HG02588 (cell line): Measurements from ENCODE around the gene SLC25A47.
"Not testable (repeated sequence)": the region's sequence is repeated elsewhere in the genome, so short reads cannot be mapped to it uniquely, and the experiment has no call there.

ENCODE experiments used
- ATAC-seq: cut with Tn5 transposase; IDR thresholded peaks from one replicate; pipeline ENCODE4 v1.9.1; 2021; ENCODE audit warnings: mild to moderate bottlenecking, moderate library complexity; ENCODE audit not compliant: unreplicated experiment

SLC25A47 gene

DNA sequence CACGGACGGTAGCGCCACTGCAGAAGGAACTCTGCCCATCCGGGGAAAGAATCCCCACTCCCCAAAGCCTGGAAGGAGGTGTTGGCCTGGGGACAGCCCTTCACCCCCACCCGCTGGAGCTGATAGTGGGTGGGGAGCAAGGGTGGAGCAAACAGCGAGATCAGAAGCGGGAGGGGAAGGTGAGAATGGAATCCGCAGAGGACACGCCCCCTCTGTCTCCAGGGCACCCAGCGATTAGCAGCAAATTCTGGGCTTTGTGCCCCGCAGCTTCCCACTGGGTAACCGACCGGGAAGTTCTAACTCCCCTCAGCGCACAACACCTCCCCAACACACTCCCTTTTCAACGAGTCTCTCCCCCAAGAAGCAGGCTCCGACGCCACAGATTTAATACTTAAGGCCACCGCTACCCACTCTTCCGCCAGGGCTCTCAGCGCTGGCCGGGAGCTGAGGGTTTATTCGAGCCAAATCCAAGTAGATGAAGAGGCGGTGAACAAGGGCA, 18.3 kb upstream of the SLC25A47 start:
- ATAC-seq = no peak

DNA sequence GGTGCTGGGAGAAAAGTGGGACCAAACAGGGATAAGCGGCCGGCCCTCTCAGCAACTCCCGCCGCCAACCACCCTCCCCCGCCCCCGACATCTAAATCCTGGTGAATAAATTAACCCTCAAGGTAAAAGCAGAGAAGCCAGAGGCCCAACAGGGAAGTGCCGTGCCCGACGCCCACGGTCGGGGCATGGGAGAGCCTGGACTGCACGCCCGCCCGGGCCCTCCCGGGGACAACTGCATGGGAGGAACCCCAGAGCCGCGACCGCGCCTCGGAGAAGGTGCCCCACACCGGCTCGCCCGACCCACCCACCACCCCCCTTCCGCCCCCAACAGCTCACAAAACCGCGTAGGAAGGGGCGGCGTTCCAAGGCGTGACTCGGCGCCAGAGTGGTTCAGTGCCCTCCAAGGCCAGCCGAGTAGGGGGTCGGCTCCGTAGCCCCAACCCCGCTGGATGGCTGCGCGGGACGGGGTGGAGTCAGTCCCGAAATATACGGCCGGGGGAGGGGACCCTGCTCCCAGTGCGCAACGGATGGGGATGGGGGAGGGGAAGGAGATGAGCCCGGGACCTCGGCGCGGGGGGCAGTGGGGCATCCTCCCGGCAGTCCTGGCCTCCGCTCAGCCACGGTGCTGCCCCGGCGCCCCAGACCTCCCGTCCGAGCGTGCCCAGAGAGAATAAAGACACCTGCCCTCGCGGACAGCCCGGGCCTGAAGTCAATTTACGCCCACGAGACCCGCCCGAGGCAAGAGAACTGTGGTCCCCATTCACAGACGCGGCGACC, 17.6 kb upstream of the SLC25A47 start:
- ATAC-seq = no peak

DNA sequence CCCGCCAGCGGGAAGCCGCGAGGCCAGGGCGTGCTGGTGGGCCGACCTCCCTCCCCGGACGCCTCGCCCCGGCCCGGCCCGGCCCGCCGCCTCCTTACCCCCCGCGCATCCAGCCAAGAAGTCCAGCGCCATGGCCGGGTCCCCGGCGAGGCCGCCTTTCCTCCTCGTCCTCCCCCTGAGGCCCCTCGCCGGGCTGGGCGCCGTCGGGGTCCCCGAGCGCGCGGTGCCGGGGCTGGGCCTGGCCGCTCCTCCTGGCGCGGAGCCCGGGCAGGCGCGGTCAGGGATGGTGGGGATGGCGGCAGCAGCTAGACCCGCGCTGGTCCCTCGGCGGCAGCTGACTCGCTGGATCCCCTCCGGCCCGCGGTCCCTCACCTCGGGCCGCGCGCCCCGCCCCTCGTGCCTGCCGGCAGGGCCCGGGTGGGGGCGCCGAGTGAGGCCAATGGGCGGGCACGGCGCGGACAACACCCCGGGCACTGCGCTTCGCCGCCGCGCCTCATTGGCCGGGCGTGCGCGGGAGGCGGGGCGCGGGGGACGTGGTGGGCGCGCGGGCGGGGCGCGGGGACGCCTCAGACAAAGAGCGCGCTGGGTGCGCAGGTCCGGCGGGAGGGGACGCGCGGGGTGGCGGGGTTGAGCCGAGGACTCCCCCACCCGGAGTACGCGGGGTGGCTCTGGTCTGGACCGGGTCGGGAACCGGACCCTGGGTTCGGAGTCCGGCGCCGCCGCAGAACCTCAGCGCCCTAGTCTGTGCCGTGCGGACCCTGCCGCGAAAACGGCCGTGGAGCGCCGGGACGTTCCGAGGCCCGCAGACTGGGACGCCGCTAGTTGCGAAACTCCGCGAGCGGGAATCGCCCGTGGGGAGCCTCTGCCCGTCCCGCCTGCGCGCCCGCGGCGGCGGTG, 16.8 kb upstream of the SLC25A47 start, which contains the start of gene SLC25A29:
Gene SLC25A29 (minus strand): TSS at position 344 of the 897 bp plus-strand sequence. CDS start 212 bp downstream, at position 132.
- peak; percentile 86 for ATAC-seq

DNA sequence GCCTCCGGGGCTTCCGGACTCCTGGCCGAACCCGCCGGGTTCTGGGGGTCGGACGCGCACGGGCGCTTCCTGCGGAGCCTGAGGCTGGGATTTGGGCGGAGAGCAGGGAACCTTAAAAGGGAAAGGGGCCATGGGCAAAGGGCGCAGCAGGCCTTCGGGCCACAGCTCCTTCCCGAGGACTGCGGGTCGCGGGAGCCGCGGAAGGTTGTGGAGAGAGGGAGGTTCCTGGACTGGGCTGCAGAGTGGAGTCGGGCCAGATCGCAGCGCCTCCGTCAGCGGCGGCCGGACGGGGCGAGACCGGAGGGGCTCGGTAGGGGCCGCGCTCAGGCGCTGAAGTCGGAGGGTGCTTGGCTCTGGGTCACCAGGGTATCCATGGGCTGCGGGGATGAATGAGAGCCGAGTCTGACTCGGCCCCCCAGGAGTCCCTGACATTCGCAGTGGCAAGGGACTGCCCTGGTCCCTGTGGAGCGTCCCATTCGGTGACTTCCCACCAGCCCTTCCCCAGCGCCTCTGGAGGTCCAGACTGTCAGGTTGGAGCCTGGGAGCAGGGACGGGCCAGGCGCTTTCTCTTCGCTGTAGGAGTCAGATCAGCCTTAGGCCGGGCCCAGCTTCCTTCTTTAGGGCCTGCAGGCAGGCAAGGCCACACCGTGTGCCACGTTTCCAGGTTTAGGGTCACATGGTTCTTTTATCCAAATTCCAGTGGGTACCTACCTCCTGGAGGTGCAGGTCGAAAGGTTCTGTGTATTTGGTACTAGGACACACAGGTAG, 16.0 kb upstream of the SLC25A47 start:
- ATAC-seq = no peak

DNA sequence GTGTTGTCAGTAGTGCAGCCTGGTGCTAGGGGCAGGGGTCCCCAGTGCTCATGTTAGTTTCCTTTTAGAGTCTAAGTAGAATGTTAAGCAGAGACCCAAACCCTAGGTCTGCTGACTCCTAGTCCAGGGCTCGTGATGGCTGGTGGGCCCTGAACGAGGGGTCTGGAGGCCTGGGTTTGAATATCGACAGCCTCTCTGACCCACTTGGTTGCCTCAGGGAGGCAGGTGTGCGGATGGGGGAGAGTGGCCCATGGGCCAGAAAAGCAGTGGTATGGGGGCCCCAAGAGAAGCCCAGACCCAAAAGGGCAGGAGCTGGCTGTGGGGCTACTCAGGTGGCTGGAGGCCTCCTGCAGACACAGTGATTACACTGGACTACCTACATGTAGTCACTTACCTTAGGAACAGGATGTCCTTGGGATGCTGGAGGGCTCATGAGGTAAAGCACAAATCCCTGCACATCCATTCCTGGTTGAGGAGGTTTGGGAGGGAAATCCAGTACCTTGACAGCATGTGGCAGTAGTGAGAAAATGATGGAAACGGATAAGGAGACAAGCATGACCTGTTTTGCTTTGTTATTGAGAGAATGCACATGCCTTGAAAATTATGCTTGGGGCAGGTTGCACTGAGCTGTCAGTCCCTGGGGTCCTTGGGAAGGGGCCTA, 15.2 kb upstream of the SLC25A47 start:
- ATAC-seq = no peak

DNA sequence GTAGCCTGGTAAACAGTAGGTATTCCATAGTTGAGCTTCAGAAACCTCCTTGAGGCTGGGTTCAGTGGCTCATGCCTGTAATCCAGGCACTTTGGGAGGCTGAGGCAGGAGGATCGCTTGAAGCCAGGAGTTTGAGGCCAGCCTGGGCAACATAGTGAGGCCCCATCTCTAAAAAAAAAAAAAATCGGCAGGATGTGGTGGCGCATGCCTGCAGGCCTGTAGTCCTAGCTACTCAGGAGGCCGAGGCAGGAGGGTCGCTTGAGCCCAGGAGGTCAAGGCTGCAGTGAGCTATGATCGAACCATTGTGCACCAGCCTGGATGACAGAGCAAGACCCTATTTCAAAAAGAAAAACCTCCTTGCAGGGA, 14.7 kb upstream of the SLC25A47 start:
- not testable (repeated sequence) for ATAC-seq

DNA sequence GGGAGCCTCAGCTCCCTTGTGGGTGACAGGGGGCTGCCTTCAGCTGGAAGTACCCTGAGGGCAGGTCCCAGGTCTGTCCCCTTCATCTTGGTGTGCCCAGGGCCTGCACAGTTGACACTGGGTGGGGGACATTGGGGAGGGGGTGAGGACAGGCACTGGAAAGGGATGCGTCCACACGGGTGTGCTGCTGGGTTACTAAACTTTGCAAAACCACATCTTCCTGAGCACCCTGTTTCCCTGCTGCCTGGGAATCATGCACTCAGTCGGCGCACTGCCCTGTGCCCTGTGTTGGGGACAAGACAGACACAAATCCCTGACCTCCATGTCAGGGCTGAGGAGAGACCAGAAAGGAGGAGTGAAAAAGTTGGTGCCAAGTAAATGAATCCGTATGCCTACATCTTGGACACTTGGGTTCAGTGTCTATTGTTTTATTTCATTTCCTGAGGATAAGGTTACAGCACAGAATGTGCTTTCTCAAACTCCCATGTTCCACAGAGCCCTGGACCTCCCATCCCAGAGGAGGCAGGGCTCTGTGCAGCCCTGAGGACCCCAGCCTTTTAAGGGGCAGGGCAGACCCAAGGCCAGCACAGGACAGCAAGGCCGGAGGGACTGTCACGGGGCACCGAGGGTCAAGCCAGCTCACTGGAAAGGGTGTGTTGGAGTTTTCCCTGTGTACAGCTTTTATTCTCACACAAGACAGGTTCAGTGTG, 14.0 kb upstream of the SLC25A47 start:
- no peak for ATAC-seq

DNA sequence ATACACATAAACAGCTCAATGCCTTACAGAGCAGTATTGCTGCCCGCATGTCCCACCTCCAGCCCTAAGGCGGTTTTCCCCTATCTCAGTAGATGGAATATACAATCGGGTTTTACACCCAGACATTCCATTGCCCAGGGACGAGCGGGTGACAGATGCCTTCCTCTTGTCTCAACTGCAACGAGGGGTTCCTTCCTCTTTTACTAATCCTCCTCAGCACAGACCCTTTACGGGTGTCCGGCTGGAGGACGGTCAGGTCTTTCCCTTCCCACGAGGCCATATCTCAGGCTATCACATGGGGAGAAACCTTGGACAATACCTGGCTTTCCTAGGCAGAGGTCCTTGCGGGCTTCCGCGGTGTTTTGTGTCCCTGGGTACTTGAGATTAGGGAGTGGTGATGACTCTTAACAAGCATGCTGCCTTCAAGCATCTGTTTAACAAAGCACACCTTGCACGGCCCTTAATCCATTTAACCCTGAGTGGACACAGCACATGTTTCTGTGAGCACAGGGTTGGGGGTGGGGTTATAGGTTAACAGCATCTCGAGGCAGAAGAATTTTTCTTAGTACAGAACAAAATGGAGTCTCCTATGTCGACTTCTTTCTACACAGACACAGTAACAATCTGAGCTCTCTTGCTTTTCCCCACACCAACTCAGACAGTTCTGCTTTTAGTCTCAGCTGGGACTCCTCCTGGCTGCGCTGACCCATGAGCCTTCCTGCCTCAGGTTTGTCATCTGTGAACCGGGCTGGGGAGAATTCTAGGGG, 10.8 kb upstream of the SLC25A47 start:
- not testable (repeated sequence) for ATAC-seq

DNA sequence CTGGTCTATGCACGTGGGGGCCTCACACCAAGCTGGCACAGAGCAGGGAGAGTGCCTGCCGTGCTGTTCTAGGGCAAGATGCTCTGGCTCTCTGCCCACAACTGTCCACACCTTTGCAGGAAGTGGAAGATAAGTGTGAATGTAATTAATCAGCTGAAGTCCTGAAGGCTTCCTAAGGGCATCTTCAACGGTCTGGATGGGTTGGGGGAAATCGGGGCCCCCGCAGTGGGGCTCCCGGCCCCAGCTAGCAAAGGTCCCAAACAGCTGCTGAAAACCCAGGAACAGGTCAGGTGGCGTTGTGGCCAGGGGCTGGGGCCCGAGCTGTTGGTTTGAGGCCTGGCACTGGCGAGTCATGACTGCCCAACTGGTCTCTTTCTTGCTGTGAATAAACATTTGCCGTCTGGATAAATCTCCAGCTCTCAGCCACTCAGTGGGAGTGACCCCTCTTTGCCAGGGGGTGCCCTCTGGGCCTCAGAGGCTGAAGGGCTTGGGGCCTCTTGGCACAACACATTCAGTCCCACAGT, 10.2 kb upstream of the SLC25A47 start:
- ATAC-seq = no peak

DNA sequence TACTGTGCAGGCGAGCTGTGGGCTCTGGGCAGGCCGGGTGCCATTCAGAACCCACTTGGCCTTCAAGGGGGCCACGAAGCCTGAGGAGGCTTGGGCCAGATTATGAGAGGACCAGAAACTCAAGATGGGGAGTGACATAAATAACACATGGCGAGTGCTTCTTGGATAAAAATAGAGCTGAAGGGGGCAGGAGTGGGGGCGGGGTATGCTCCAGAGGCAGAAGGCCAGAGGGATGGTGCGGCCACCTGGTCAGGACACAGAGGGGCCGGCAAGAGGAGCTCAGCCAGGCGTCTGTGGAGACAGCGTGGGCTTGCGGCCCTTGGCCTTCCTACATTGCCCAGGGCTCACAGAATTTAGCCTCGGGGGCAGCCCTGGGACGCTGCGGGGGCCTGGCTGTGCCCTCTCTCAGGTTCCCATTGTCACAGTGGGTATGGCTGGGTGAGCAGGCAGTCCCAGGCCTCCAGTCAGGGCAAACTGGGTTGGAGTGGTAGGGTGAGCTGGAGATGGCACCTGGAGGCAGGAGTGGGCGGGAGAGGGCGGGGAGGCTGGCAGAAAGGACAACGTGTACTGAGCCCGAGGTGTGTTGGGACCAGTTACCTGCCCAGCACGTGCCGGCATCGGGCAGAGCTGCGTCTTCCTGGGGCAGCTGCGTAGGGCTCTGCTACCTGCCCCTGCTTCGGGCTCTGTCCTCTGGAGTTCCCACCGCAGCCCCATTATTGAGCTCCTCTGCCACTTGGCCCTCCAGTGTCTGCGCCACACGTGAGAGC, 9.5 kb upstream of the SLC25A47 start:
- ATAC-seq = no peak

DNA sequence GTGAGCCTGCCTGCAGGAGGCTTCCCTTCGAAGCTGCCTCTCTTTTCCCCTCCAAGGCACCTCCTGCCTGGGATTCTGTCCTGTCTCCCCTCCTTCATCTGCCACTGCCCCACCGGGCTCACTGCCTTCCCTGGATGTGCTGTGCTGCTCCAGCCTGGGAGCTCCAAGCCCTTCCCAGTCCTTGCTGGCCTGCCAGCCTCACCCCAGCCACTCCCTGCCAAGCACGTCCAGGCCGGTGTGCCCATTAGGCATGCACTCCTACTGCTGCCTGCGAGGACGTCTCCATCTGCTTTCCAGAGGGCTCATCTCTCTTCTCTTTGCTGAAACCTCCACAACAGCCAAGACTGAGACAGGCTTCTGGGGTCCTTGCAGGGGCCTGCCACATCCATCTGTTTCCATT, 8.4 kb upstream of the SLC25A47 start:
- no peak for ATAC-seq

DNA sequence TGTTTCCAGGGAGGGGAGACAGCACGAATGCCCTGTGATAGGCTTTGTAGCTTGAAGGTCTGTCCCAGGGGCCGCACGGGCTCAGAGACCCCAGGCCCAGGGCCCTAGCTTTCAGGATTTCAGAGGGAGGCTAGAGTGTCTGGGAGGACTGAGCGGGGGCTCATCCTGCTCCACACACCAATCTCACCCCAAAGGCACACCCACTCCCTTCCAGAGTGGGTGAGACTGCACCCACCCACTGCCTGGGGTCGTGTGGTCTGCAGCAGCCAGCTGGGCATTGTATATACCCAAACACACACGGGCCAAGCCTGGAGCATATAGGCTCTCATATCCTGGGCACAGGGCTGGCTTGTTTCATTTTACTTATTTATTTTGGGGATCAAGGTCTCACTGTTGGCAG, 5.8 kb upstream of the SLC25A47 start:
- no peak for ATAC-seq

DNA sequence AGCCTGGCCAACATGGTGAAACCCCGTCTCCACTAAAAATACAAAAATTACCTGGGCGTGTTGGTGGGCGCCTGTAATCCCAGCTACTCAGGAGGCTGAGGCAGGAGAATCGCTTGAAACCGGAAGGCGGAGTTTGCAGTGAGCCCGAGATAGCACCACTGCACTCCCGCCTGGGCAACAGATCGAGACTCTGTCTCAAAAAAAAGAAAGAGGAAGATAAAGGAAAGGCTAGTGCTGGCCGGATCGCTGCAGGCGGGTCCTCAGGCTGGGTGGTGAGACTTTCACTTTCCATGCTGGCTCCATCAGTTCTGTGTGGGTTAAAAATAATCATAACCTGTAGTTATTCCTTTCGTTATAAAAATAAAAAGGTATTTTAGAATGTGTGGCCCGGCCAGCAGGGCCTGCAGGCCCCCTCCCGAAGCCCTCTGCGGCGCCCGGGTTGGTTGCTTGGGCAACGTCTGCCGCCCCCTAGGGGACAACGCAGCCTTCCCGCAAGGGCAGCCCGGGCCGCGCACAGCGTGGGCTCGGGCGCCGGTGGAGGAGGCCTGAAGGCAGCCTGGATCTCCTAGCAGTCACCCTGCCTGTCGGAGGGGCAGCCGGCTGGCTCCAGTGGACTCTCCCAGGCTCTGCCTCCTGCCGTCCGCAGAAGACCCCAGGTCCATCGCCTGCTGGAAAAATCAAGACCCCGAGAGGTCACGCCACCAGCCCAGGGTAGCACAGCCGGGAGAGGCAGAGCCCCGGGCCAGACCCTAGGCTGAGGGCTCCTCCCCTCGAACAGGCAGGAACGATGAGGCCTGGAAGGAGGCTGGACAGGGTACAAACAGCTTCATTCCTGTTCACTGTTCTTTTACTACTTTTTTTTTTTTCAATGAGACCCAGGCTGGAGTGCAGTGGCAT, 5.0 kb upstream of the SLC25A47 start:
- peak; percentile 75 for ATAC-seq

DNA sequence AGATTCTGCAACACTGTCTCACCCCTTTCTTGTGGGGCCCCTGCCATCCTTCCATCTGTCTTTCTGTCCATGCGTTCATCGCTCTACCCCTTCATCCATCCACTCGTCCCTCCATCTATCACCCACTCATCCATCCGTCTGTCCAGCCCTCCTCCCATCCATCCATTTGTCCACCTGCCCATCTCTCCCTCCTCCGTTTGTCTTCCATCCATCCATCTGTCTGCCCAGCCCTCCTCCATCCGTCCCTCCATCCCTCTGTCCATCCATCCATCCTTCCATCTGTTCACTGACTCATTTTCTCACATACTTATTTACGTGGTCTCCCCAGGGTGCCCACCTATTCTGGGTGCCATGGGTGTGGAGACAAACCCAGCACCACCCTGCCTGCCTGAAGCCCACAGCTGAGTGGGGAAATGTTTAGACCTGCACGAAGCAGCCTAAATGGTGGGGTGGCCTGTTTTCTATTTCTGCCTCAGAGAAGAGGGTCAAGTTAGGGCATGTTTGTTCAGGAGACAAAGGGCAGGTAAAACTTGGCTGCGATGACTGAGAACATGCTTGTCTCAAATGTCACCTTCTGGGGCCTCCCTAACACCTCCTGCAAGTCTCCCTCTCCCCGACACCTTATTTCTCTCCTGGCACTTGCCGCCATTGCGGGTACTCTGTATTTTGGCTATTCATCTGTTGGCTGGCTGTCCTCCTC, 2.8 kb upstream of the SLC25A47 start:
- ATAC-seq = no peak

DNA sequence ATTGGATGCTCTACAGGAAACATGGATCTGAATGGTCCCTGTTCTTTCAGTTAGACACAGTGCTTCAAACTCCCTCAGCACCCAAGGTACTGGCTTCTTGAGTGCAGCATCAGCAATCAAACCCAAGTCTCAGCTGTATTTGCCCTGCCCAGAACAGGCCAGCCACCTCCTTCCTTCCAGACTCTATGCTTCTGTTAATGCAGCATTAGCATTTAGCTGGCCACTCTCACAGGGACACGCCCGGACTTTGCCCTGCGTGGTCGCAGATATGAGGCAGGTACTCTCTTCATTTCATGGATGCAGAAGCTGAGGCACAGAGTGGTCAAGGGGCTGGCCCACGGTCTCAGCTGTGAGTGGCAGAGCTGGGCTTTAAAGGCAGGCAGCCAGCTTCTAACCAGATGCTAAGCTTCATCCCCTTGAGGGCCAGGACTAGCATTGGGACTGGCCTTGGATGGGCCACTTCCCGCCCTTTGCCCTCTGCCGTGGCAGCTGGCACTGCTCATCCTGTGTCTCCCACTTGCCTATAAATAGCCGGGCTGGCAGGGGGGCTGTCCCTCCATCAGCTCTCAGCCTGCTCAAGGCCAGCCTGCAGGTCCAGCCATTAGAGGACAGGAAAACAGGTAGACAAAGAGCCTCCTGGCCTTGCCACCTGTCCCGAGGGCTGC, 1.5 kb upstream of the SLC25A47 start:
- no peak for ATAC-seq
